Motor neuron (in vitro differentiated cells): ENCODE data around the gene ATP6V0D1. TPM values are rescaled to one million over a fixed set of nuclear protein-coding genes. Genes with fewer than 3 reads are reported as not detected.

ENCODE experiments used
- ATAC-seq, 8 experiments: fragments of 200-7000 bp; cut with Tn5 transposase; replicated peaks in 6 of 8; 2 replicates each; pipeline ENCODE4 v1.8.0; 2021; ENCODE audit warnings: mild to moderate bottlenecking in 8 of 8, moderate library complexity in 8 of 8
- H3K27ac ChIP-seq, 2 donors: fragments of 250-450 bp; sonication (Bioruptor Pico); 2 replicates each; pipeline ENCODE4 v1.9.0; 2021; ENCODE audit warnings: antibody characterized with exemption in 2 of 2, mild to moderate bottlenecking in 2 of 2, moderate library complexity in 1 of 2
- H3K4me1 ChIP-seq, 2 donors: fragments of 250-450 bp; sonication (Bioruptor Pico); replicated peaks in 1 of 2; 2 replicates each; pipeline ENCODE4 v1.6.1; 2021; ENCODE audit warnings: antibody characterized with exemption in 2 of 2, mild to moderate bottlenecking in 2 of 2, moderate library complexity in 1 of 2
- H3K4me3 ChIP-seq, 5 donors: fragments of 250-450 bp; sonication (Bioruptor Pico); 2 replicates each; pipeline ENCODE4 v1.9.0; 2021; ENCODE audit warnings: antibody characterized with exemption in 5 of 5, mild to moderate bottlenecking in 5 of 5, moderate library complexity in 4 of 5
- WGBS, 10 experiments: fragments of 450-650 bp; shearing (Covaris generic); methylation state at CpG; one replicate each; pipeline ENCODE4 v1.0.0; 2022; 5-methylcytosine and 5-hydroxymethylcytosine counted together
- in situ Hi-C, 9 experiments: fragments of 400-800 bp; cut with MboI; loops; one replicate each; pipeline ENCODE4 v1.15.0; 2021; ENCODE audit warnings: low sequenced_read_pairs in 9 of 9, low pct_unique_long_range_greater_than_20kb in 2 of 9; ENCODE audit not compliant: unreplicated experiment in 9 of 9
- total RNA-seq, 8 experiments: library from RNA; unstranded; fragments of 300-600 nt; gene quantifications; 2 replicates each; pipeline versions ENCODE4 v1.2.3 to v1.2.4, GENCODE V29; 2022

ATP6V0D1 gene
- 100 to 1,000 TPM in 2 of 8 experiments, 10 to 100 TPM in 6; 56.6 to 139 (median 69.4) TPM for total RNA-seq

DNA sequence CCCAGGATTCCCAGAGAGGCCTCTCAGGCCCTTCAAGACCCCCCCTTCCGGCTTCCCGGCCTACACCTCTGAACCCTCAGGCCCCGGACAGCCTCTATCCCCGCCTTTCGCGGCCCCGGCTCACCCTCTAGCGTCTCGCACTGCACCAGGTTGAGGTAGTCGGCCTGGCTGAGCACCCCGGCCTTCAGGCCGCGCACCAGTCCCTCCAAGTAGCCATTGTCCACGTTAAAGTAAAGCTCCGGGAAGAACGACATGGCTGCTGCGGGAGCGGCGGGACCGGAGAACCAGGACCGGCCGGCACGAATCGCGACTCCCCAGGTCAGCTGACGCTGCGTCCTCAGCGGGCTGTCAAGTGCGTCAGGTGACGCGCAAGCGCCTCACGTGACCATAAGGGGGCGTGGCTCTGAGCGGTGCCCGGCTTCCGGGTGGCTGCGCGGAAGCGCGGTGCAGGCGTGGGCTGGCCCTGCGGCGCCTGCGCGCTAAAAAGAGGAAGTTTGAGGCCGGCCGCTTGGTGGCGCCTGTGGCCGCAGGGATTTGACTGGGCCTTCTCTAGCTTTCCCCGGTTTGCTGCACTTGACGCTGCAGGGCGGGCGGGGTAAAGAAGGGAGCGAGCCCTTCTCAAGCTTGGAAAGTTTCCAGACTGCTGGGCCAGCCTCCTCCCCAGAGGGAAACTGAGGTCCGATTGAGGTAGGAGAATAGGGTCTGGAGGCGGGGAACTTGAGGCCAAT is at the start of gene ATP6V0D1:
TSS of gene ATP6V0D1 (minus strand) at position 325 of the 728 bp plus-strand sequence. CDS start at position 254, 71 bp downstream.
- WGBS, 10 experiments = 0 to 7% (median 0%) methylated on average over 1 to 13 of the region's 57 CpGs; no CpG with 5 or more reads in 1 of the 10 experiments
- in situ Hi-C loops = no loop called here

DNA sequence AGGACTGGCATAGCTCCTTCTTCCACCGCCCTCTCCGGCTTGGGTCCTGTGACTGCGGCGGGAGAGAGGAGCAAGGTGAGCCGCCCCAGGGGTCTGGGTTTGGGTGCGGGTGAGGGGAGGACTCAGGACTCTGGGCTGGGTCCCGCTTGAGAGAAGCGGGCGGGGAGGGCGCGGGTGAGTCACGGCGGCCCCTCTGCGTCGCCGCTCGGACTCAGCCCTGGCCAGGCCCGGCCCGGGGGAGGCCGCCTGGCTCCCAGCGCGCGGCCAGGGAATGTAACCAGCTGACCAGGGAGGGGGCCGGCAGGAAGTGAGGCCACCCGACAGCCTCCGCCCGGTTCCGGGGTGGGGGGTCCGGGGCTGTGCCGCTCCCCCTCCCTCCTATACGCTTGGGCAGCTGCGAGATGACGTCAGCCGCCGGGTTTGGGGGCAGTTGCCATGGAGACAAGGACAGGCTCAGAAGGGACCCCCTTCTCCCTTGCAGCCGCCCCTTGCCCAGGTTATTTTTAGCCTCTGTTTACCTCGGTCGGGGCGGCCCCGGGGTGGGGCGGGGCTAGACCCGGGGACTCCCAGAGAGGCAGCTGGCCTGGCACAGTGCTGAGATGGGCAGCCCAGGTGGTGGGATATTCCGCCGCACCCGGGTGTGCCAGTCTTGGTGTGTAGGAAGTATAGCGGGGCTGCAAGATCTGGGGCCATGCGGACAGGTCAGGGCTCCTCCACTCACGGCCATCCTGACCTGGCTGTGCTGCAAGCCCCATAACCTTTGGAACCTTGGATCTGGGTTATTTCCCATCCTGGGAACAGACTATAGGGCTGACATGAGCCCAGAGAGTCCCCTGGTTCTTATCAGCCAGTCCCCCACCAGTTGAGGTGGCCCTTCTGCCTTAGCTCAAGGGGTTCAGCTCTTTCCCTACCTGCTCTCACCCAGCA is 49.3 kb upstream of the ATP6V0D1 start:
- in situ Hi-C loops = no loop called here
- H3K4me1 ChIP-seq = peaks cover 13 to 19% of the 10 kb centered on the region in 2 donors
- peak overlapping the region; percentile 38 to 89 (median 61) for H3K4me3 ChIP-seq
- peak overlapping the region; percentile 80 for H3K27ac ChIP-seq
- 0 to 20% (median 6%) methylated on average over 3 to 15 of the region's 48 CpGs; no CpG with 5 or more reads in 6 of the 10 experiments for WGBS, 10 experiments
- ATAC-seq = peak; percentile 64 to 82 (median 76)

More for the DNA sequence above, at the start of gene ATP6V0D1:
- Histone ChIP-seq H3K4me1 (peaks cover 11 to 19% of the 10 kb centered on the region in 2 donors), H3K4me3 (peak within 1 kb of the TSS; percentile 60 to 99 (median 90)), H3K27ac (peak within 1 kb of the TSS; percentile 66 to 86)
- ATAC-seq = peak; percentile 83 to 97 (median 90)

DNA sequence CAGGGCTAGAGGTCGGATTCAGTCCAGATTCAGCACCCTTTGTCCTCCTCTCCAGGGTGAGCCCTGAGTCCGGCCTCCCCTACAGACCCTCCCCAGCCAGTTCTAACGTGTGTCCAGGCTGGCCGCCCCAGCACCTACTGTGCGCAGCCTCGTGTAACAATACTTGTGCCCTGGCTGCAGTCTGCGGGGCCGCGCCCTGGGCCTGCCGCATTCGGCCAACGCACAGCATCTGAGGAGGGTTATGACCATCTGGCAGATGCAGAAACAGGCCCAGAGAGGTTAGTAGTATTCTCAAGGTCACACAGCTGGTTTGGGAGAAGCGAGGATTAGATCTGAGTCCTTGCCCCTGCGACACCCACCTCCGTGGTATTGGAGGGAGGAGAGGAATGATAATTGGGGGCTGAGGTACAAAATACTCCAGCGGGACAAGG is 48.6 kb upstream of the ATP6V0D1 start:
- Histone ChIP-seq H3K4me1 (peaks cover 13 to 19% of the 10 kb centered on the region in 2 donors), H3K27ac (peak overlapping the region; percentile 80), H3K4me3 (peak overlapping the region; percentile 38 to 89 (median 61))
- in situ Hi-C loops = no loop called here
- 0 to 15% (median 0%) methylated on average over 1 to 6 of the region's 16 CpGs; no CpG with 5 or more reads in 5 of the 10 experiments for WGBS, 10 experiments
- ATAC-seq = peak in 5 of 8 experiments; percentile 1 to 37 (median 27)

DNA sequence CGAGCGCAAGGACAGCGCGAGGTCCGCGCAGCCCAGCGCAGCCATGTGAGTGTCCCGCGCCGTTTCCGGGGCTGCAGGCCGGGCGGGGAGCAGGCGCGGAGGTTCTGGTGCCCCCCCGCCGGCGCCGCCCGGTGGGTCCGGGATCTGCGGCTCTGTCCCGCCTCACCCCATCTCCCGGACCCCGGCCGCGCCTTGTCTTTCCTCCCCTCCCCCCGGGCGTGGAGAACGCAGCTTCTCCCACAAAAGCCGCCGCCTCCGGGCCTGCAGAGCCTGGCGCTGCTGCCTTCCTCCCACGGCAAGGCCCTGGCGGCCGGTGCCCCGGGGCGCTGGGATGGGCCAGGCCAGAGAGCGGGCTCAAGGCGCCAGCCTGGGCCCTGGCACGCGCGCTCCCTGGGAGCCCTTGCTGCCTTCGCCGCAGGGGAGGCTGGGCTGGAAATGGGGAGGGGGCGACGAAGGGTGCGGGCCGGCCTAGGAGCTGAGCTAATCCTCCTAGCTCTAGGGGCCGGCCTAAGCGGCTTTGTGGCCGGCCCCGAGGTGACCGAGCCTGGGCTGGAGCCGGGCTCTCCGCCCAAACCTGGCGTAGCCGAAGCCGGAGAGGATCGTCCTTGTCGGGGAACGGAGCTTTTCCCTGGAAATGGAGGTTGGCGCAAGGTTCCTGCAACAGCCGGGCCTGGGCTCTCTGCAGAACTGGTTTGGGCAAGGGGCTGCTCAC is 48.1 kb upstream of the ATP6V0D1 start:
- Histone ChIP-seq H3K4me1 (peaks cover 13 to 19% of the 10 kb centered on the region in 2 donors), H3K4me3 (peak overlapping the region; percentile 38 to 89 (median 61)), H3K27ac (peak overlapping the region; percentile 80)
- ATAC-seq = peak; percentile 2 to 76 (median 20)
- 0% methylated on average over 4 to 6 of the region's 65 CpGs; no CpG with 5 or more reads in 5 of the 10 experiments for WGBS, 10 experiments
- in situ Hi-C loops = no loop called here

DNA sequence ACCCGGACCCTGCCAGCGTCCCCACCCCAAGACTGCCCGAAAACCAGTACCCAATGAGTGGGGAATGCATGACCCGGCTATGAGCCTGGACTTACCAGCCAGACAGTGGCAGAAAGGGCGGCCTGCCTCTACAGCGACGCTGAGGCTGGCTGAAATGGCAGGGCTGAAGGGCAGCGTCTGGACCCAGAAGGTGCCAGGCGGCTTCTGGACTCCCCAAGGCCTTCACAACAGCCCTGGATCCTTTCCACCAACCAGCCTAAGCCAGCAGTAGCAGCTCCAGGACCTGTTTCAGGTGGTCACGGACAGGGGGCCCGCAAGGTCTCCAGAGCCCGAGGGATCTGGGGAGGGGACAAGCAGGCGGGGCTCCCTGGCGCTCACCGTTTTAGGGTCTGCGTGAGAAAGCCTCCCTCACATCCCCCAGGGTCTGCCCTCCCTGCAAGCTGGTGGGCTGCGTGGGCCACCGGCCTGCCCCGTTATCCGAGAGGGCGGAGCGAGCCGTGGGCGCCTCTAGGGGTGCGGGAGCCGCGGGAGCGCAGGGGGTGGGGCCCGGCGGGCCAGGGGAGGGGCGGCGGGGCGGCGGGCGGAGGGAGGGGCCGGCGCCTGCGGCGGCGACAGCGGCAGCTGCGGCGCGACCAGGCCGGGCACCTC is 47.4 kb upstream of the ATP6V0D1 start, which contains the start of gene RIPOR1:
TSS of gene RIPOR1 (plus strand) at position 608 of the 648 bp plus-strand sequence. CDS start 9,618 bp downstream, outside the sequence.
- peak within 1 kb of the TSS; percentile 38 to 89 (median 61) for H3K4me3 ChIP-seq
- in situ Hi-C loops = no loop called here
- H3K4me1 ChIP-seq = peaks cover 13 to 19% of the 10 kb centered on the region in 2 donors
- WGBS, 10 experiments = 76 to 90% methylated on average over 2 to 4 of the region's 45 CpGs; no CpG with 5 or more reads in 8 of the 10 experiments
- peak within 1 kb of the TSS; percentile 80 for H3K27ac ChIP-seq
- peak in 6 of 8 experiments; percentile 53 to 68 (median 56) for ATAC-seq

DNA sequence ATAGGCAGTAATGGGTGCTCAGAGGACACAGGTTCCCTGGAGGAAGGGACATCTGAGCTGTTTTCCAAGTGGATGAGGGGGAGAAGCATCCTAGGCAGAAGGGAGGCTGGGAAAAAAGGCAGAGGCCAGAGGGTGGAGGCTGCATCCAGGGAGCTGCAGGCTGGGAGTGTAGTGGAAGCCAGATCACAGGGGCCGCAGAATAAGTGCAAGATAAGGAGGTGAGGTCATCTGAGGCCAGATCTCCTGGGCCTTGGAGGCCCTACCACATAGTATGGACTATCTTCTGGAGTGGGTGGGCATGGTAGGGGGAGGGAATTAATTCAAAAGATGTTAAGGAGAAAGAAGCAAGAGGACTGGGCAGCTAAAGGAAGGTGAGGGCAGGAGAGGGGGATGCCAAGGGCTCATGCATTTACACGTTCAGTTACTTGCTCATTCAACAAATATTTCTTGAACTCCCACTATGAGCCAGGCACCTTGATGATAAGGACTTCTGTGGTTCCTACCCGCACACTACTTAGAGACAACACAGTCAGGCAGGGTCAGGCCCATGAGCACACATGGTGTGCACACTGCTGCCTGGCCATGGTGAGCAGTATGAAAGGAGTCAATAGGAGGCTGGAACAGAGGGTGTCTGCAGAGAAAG is 45.3 kb upstream of the ATP6V0D1 start:
- H3K27ac ChIP-seq = no peak overlapping the region
- no peak for ATAC-seq
- H3K4me3 ChIP-seq = no peak overlapping the region
- WGBS, 10 experiments = 60 to 100% (median 80%) methylated on average over 1 to 2 of the region's 3 CpGs; no CpG with 5 or more reads in 3 of the 10 experiments
- in situ Hi-C loops = no loop called here
- H3K4me1 ChIP-seq = peaks cover 17 to 23% of the 10 kb centered on the region in 2 donors

DNA sequence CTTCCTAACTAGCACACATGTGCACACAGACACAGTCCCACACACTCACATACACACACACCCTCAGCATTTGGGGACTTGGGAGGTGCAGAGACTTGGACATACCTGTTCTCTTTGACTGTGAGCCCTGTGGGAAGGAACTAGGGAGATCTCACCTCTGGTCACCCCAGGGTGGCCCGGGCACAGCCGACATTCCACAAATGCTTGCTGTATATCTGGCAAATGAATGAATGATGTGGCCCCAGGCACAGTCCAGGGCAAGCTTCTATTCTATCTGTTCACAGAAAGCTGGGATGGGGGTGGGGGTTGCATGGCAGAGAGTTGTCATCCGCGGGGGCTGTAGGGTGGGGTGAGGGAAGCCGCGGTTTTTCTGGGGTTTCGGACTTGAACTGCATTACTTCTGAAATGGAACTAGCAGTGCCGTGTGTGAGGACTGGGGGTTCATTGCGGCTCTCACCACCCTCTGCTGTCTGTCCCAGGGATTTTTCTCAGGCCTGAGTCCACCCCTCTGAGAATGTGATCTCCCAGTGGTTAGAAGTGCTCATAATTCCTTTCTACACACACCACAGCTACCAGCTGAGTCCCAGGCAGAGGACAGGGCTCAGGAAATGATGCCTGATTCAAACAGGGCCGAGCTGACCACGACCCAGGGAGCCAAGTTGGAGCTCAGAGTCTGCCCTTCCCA is 44.4 kb upstream of the ATP6V0D1 start:
- Histone ChIP-seq H3K27ac (no peak overlapping the region), H3K4me1 (peaks cover 11 to 15% of the 10 kb centered on the region in 2 donors), H3K4me3 (no peak overlapping the region)
- ATAC-seq = no peak
- in situ Hi-C loops = no loop called here
- 8 to 29% (median 18%) methylated on average over 2 of the region's 11 CpGs; no CpG with 5 or more reads in 6 of the 10 experiments for WGBS, 10 experiments

DNA sequence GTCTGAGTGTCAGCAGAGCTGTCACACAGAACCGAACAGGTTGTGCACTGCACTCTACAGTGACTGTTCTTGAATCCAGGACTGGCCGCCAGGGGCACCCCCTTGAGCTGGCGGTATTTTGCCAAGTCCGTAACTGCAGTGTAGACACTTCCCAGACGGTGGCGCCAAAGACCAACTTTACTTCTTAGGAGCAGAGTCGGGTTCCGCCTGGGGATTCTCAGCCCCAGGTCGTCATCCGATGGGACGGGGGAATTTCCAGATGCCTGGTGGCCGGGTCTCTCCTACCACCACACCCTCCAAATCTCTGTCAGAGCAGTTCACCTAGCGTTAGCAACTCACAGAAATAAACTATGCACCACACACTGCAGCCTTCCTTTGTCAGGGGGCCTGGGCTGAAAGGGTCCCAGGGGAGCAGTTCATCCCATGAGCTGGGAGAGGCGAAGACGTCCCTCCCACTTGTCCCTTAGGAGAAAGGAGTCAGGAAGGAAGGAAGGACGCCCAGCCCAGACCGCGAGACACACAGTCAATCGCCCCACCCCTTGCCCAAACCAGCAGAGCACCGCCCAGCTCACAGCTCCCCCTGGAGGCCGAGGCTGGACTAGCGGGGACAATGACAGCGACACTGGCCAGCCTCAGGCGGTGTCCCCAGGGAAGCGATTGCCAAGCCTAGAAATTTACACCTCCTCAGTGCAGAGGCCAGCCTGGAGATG is 40.3 kb upstream of the ATP6V0D1 start:
- 0 to 3% (median 0%) methylated on average over 1 to 14 of the region's 25 CpGs; no CpG with 5 or more reads in 1 of the 10 experiments for WGBS, 10 experiments
- in situ Hi-C loops = no loop called here
- Histone ChIP-seq H3K4me1 (peaks cover 4% of the 10 kb centered on the region in 2 donors), H3K27ac (peak overlapping the region; percentile 81 to 86), H3K4me3 (peak overlapping the region; percentile 27 to 40 (median 32))
- ATAC-seq = peak; percentile 87 to 91 (median 90)

DNA sequence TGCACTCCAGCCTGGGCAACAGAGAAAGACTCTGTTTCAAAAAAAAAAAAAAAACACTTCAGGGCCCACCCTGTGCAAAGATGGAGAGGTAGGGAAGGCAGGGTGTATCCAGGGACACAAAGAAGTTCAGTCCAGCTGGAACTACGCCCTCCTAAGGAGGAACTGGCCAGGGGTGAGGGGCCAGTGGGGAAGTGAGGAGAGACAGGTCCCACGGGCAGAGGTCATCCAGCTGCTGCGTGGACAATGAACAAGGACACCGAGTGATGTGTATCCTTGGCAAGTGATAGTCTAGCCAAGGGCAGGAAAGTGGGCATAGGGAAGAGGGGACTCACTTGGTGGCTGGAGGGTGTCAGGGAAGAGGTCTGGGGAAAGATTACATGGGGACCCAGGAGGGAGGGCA is 38.3 kb upstream of the ATP6V0D1 start:
- Histone ChIP-seq H3K4me3 (no peak overlapping the region), H3K27ac (no peak overlapping the region), H3K4me1 (peaks cover 4% of the 10 kb centered on the region in 2 donors)
- WGBS, 10 experiments = 26 to 100% (median 55%) methylated on average over 1 to 4 of the region's 4 CpGs; no CpG with 5 or more reads in 4 of the 10 experiments
- ATAC-seq = no peak
- in situ Hi-C loops = no loop called here

DNA sequence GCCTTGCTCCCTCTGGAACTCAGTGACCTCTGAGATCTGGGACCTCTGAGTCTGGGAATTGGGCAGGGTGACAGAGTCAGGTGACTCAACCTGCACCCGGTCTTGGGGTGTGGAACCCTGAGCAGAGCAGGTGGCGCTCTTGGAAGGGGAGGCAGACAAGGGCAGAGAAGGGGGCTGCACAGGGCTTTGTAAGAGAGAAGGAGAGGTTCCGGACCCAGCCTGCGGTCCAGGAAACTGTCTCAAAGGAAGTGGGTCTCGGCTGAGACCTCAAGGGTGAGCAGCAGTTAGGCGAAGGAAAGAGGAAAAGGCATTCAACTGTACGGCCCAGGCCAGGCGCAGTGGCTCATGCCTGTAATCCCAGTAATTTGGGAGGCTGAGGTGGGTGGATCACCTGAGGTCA is 37.7 kb upstream of the ATP6V0D1 start:
- Histone ChIP-seq H3K4me1 (peaks cover 4% of the 10 kb centered on the region in 2 donors), H3K27ac (no peak overlapping the region), H3K4me3 (no peak overlapping the region)
- no peak for ATAC-seq
- in situ Hi-C loops = no loop called here
- WGBS, 10 experiments = 80 to 96% (median 90%) methylated on average over 2 to 6 of the region's 8 CpGs; no CpG with 5 or more reads in 4 of the 10 experiments
